Measurements from ENCODE around the gene IFT43.

DNA sequence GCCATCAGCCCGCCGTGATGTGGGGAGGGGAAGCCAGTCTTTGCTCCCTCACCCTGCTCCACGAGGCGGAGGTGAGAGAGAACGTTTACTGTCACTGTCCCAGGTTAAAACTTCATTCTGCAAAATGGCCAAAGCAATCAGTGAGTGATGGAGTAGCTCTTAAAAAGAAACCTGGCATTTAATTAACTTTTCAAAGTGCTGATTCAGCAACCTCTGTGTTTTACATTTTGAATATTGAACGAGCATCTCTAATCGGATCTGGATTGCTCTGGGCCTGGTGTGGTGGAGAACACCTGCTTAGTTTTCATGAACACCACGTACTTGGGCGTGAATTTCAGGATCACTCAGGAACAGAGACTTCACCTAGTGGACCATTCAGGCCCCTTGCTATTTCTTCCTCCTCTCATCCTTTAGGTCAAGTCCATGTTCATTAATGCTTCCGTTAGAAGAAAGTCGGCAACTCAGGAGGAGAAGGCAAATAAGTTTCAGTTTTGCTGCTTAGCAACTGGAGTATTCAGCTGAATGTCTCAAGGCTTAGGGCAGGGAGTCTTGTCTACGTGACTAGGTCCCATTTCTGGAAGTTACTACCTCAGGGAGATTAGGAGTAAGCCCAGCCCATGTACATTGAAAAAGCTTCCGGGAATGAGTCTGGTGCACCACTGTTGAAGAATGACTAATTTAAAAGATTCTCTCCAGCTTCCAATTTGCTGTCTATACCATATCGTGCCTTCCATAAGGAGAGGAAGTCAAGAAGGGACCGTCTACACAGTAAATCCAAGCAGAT lies 68.2 kb downstream of the IFT43 start:
- TF ChIP-seq, protein P1, sequence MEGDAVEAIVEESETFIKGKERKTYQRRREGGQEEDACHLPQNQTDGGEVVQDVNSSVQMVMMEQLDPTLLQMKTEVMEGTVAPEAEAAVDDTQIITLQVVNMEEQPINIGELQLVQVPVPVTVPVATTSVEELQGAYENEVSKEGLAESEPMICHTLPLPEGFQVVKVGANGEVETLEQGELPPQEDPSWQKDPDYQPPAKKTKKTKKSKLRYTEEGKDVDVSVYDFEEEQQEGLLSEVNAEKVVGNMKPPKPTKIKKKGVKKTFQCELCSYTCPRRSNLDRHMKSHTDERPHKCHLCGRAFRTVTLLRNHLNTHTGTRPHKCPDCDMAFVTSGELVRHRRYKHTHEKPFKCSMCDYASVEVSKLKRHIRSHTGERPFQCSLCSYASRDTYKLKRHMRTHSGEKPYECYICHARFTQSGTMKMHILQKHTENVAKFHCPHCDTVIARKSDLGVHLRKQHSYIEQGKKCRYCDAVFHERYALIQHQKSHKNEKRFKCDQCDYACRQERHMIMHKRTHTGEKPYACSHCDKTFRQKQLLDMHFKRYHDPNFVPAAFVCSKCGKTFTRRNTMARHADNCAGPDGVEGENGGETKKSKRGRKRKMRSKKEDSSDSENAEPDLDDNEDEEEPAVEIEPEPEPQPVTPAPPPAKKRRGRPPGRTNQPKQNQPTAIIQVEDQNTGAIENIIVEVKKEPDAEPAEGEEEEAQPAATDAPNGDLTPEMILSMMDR (IDR thresholded peaks at IDR 0.05), result no peak
- TF ChIP-seq EZH2 (IDR thresholded peaks at IDR 0.05), result no peak

Data from neural progenitor cell (in vitro differentiated cells).